Astrocyte (in vitro differentiated cells and primary cell): ENCODE results near the gene DNAJC10.

ENCODE experiments used
- CTCF ChIP-seq: IDR thresholded peaks from 2 replicates; pipeline ENCODE4 v1.5.1; 2011; ENCODE audit warnings: low read depth, mild to moderate bottlenecking, inconsistent platforms, low read length, moderate library complexity; ENCODE audit not compliant: insufficient read depth
- EZH2 ChIP-seq: IDR thresholded peaks from 2 replicates; pipeline ENCODE4 v1.6.1; 2012; ENCODE audit warnings: mild to moderate bottlenecking, low read length, inconsistent platforms; ENCODE audit not compliant: insufficient read depth

DNA sequence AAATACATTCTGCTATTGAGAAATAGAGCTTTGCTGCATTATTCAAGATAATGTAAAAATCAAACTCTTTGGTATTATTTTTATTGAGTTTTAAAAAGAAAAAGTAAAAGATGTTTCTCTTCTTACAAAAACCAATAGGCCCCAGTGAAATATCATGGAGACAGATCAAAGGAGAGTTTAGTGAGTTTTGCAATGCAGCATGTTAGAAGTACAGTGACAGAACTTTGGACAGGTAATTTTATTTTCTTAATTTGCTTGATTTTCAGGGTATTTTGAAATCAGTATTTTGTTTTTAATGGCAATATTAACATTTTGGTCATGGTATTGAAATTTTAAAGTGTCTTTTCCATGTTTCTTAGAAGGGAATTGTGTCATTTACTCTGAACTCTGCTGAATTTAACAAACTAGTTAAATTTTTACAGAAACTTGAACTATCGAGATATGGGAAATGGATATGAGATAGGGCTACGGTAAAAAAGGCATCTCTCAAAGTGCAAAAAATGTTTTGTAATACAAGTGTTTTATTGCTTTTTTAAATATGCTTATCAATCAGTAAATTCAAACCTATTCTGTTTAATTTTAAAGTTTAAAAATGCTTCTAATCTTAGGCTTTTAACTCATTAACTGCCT lies 13.8 kb downstream of the DNAJC10 start:
- TF ChIP-seq CTCF: no peak
- TF ChIP-seq EZH2: no peak
